Activated CD4-positive, alpha-beta T cell treated with anti-CD3 and anti-CD28 coated beads for 4 hours (primary cell): Measurements from ENCODE around the gene ADGRG3.

Source experiments
- DNase-seq, 2 donors: peaks; one replicate each; pipeline ENCODE4 v3.0.0-alpha.2; 2020

The ADGRG3 gene

DNA sequence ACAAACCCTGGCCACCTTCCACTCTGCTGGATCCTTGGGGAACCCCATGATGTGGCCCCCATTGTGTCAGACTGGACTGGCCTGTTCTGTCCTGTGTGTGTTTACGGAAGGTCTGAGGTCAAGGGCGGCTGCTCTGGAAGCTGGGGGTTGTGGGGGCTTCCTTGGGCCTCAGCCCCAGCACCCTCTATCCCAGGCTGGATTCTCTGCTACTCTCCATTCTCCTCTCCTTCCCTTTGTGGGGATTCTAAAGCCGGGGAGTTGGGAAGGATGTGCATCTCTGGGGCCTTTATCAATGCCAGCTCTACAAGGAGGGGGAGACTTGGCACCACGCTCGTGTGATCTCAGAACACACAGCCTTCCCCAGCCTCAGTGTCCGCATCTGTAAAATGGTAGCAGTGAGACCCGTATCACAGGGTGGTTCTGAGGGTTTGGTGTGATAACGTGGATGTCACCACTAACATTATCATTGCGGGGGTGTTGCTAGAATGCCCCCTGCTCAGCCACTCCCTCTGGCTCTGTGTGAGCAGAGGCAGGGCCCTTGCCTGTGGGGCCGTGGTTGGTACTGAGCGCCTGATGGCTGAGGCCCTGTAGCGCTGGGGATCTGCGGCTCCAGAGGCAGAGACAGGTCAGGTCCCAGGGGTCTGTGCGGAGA lies 21.6 kb upstream of the ADGRG3 start:
- no peak for DNase-seq

- no peak for DNase-seq
Observed at GRCh38 chr16:57647136-57647875, 20.8 kb upstream of the ADGRG3 start.

- DNase-seq = no peak
Observed at GRCh38 chr16:57648125-57648524, 20.0 kb upstream of the ADGRG3 start.

GRCh38 chr16:57648581-57649442 lies 19.3 kb upstream of the ADGRG3 start:
- DNase-seq = peak; percentile 74 to 83

DNA sequence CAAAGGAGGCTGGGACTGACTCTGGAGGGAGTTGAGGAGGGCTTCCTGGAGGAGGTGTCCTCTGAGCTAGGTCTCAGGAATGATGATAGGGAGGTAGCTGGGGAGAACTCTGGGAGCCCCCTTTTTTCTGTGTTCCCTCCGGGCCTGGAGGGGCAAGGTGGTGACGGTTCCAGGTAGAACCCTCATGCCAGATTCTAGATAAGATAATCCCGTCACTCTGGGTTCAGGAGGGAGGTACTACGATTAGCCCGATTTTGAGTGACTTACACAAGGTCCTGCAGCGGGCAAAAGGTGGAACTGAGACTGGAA lies 18.7 kb upstream of the ADGRG3 start:
- no peak for DNase-seq

DNA sequence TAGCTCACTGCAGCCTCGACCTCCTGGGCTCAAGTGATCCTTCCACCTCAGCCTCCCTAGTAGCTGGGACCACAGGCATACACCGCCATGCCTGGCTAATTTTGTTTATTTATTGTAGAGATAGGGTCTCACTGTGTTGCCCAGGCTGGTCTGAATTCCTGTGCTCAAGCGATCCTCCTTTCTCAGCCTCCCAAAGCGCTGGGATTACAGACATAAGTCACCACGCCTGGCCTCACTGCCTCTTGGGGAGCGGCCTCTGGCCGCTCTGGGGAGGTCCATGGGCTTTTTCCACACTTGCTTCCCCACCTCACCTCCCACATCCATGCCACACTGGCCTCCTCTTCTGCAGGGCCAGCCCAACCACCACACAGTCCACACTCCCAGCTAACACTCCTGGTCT lies 18.3 kb upstream of the ADGRG3 start:
- DNase-seq = no peak

DNA sequence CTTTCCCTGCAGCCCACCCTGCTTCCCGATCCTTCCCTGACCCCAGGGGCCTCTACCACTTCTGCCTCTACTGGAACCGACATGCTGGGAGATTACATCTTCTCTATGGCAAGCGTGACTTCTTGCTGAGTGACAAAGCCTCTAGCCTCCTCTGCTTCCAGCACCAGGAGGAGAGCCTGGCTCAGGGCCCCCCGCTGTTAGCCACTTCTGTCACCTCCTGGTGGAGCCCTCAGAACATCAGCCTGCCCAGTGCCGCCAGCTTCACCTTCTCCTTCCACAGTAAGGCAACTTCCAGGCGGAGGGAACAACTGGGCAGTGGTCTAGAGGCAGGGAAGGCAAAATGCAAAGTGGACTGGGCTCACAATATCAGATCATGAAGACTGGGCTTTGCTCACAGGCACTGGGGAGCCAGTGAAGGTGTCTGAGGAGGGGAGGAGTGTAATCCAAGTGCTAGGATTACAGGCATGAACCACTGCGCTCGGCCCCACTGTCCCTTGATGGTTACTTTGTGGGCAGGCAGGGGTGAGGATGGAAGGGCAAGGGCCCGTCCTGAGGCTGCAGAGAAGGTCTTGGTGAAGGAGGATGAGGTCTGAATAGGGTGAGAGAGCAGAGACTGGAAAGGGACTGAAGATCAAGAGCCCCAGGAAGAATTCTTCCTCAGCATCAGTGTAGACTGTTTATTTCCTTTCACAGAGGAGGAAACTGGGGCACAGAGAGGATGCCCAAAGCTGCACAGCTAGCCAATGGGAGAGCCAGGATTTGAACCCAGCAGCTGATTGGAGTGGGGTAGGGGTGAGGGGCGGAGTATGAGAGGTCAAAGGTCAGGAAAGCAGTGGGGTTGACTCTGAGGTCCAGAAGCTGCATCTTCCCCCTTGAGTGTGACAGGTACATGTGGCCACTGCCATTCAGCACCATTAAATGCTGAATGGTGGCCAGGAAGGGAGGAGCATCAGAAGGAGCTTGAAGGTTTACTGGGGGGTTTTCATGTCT lies 16.5 kb upstream of the ADGRG3 start:
- no peak for DNase-seq

GRCh38 chr16:57652695-57653471 lies 15.2 kb upstream of the ADGRG3 start:
- DNase-seq = no peak

DNA sequence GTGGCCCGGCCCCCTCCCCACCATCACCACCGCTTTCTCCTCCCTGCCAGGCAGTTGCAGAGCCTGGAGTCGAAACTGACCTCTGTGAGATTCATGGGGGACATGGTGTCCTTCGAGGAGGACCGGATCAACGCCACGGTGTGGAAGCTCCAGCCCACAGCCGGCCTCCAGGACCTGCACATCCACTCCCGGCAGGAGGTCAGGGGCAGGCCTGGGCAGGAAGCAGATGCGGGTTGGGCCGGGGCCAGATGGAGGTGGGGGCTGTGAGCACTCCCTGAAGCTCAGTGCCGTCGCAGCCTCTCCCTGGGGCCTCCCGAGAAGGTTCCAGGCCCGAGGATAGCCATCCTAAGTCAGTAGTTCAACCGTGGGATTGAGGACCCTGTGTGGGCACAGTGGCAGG lies 14.2 kb upstream of the ADGRG3 start:
- no peak for DNase-seq

- DNase-seq = no peak
Observed at GRCh38 chr16:57656342-57656955, 11.7 kb upstream of the ADGRG3 start.

DNA sequence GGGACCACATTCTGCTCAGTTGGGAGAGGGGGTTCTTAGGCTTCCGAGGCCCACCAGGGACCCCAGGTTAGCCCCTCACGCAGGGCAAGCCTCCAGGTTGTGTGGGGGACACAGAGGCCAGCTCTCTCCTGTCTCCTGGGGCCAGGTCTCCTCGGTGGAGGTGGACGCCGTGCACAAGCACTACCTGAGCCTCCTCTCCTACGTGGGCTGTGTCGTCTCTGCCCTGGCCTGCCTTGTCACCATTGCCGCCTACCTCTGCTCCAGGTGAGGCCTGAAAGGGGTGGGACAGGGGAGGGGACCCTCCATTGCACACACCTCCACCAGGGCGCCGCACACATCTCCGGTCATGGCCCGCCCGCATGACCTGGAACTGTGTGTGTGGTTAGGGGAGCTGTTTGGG lies 10.9 kb upstream of the ADGRG3 start:
- no peak for DNase-seq

DNA sequence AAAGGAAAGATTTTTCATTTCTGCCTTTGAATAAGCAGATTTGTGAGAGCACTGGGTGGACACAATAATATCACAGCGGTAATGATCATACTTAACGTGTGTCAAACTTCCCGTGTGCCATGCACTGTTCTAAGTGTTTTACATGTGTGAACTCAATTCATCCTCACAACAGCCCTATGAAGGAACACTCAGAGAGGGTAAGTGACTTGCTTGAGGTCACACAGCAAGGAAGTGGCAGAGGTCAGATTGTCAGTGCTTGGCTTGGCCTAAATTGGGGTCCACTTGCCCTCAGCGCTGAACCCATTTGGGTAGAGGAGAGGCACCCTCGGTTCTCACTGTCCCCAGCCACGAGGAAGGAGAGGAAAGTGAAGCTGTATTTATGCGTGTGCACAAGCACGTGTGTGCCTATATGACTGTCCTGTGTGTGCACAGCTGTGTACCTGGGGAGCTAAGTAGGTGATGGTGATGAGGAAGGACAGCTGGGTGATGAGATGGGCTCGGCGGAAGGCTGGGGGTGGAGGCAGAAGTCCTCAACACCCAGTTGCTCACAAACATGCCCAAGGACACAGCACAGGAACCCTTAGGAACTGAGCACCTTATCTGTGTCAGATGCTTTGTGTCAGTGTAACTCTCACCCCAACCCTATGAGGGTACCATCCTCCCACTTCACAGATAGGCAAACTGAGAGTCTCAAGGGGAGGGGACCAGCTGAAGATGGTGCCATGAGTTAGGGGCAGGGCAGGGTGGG lies 9.8 kb upstream of the ADGRG3 start:
- DNase-seq = no peak

DNA sequence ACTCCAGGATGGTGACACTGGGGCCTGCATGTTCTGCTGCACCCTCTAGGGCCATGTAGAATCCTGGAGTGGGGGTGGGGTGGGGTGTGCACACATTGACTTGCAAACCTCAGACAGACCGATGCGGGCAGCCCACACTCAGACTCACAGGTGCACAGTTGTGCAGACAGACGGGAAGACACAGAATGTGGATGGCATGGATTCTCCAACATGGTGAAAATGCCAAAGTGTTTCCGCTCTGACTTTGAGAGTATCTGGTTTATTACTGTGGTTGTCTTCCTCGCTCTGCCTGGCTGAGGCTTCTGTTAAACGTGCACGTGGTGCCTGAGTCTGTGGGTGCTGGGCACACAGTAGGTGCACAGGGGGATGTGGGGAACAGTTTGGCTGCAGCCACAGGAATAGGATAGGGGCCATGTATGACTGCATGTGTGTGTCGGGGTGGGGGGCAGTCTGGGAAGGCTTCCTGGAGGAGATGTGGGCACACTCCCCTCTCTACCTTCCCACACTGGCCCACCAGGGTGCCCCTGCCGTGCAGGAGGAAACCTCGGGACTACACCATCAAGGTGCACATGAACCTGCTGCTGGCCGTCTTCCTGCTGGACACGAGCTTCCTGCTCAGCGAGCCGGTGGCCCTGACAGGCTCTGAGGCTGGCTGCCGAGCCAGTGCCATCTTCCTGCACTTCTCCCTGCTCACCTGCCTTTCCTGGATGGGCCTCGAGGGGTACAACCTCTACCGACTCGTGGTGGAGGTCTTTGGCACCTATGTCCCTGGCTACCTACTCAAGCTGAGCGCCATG lies 9.0 kb upstream of the ADGRG3 start:
- no peak for DNase-seq

- DNase-seq = no peak
Observed at GRCh38 chr16:57660715-57661463, 7.2 kb upstream of the ADGRG3 start.

- no peak for DNase-seq
Observed at GRCh38 chr16:57661510-57661909, 6.6 kb upstream of the ADGRG3 start.

GRCh38 chr16:57661936-57662906 lies 5.9 kb upstream of the ADGRG3 start:
- no peak for DNase-seq

GRCh38 chr16:57663436-57663835 lies 4.7 kb upstream of the ADGRG3 start:
- DNase-seq = no peak
